DND-41 (cell line): Measurements from ENCODE around the gene USP8.

ENCODE experiments used
- ATAC-seq: fragments of 200-7000 bp; cut with Tn5 transposase; 3 replicates; pipeline ENCODE4 v1.9.1; 2021; ENCODE audit warnings: low read depth; ENCODE audit not compliant: insufficient read depth
- DNase-seq: peaks from one replicate; pipeline ENCODE4 v3.0.0-alpha.2; 2020
- H2AFZ ChIP-seq: 2 replicates; pipeline ENCODE4 v1.6.0; 2012; ENCODE audit warnings: low read depth, low read length
- H3K27ac ChIP-seq: 2 replicates; pipeline ENCODE4 v1.5.1; 2012; ENCODE audit warnings: low read length, inconsistent platforms
- H3K27me3 ChIP-seq: fragments of 200-600 bp; sonication (generic); 2 replicates; pipeline ENCODE4 v1.6.0; 2012; ENCODE audit warnings: low read length, mild to moderate bottlenecking, inconsistent platforms; ENCODE audit not compliant: insufficient read depth, poor library complexity
- H3K36me3 ChIP-seq: 2 replicates; pipeline ENCODE4 v1.5.1; 2012; ENCODE audit warnings: low read length, inconsistent platforms; ENCODE audit not compliant: insufficient read depth
- H3K4me1 ChIP-seq: 2 replicates; pipeline ENCODE4 v1.5.1; 2012; ENCODE audit warnings: mild to moderate bottlenecking, low read length; ENCODE audit not compliant: insufficient read depth
- H3K4me2 ChIP-seq: 2 replicates; pipeline ENCODE4 v1.6.0; 2012; ENCODE audit warnings: mild to moderate bottlenecking, moderate library complexity, low read length, inconsistent platforms; ENCODE audit not compliant: insufficient read depth
- H3K4me3 ChIP-seq, 2 experiments: fragments of 200-600 bp in 1 of 2; shearing (Covaris generic) in 1 of 2; 2 replicates each; pipeline ENCODE4 v1.5.1; 2012 to 2016; ENCODE audit warnings: inconsistent platforms in 2 of 2, low read length in 2 of 2, mild to moderate bottlenecking in 2 of 2, low read depth in 1 of 2, moderate library complexity in 1 of 2
- H3K79me2 ChIP-seq: 2 replicates; pipeline ENCODE4 v1.6.0; 2012; ENCODE audit warnings: low read length, inconsistent platforms; ENCODE audit not compliant: insufficient read depth
- H3K9ac ChIP-seq: 2 replicates; pipeline ENCODE4 v1.6.0; 2012; ENCODE audit warnings: low read depth, mild to moderate bottlenecking, inconsistent platforms, low read length, moderate library complexity
- H3K9me3 ChIP-seq: 2 replicates; pipeline ENCODE4 v1.5.1; 2012; ENCODE audit warnings: low read length, moderate library complexity, mild to moderate bottlenecking, inconsistent platforms; ENCODE audit not compliant: insufficient read depth, severe bottlenecking
- H4K20me1 ChIP-seq: 2 replicates; pipeline ENCODE4 v1.6.0; 2012; ENCODE audit warnings: low read length; ENCODE audit not compliant: insufficient read depth
- CTCF ChIP-seq: IDR thresholded peaks from 2 replicates; pipeline ENCODE4 v1.5.1; 2012; ENCODE audit warnings: borderline replicate concordance, low read length, moderate library complexity, mild to moderate bottlenecking; ENCODE audit not compliant: poor library complexity, severe bottlenecking; ENCODE audit errors: extremely low read depth
- EZH2 ChIP-seq: IDR thresholded peaks from 3 replicates; pipeline ENCODE4 v1.6.1; 2012; ENCODE audit warnings: borderline replicate concordance, low read depth, mild to moderate bottlenecking, moderate library complexity, low read length, inconsistent platforms; ENCODE audit not compliant: severe bottlenecking

The USP8 gene

GRCh38 chr15:50531163-50531562 lies 107.0 kb downstream of the USP8 start:
- Histone ChIP-seq H4K20me1 (no peaks in the 10 kb centered on the region), H3K4me2 (no peak overlapping the region), H3K36me3 (no peaks in the 10 kb centered on the region), H3K27ac (no peak overlapping the region), H3K27me3 (no peaks in the 10 kb centered on the region), H3K79me2 (no peaks in the 10 kb centered on the region), H2AFZ (no peak overlapping the region), H3K4me1 (no peaks in the 10 kb centered on the region), H3K9me3 (no peaks in the 10 kb centered on the region), H3K4me3 (no peak overlapping the region), H3K9ac (no peak overlapping the region)
- TF ChIP-seq EZH2 (no peak), CTCF (no peak)
- no peak for DNase-seq
- ATAC-seq, result no peak

GRCh38 chr15:50531766-50532165 lies 107.6 kb downstream of the USP8 start:
- Histone ChIP-seq H3K9ac (no peak overlapping the region), H2AFZ (no peak overlapping the region)

GRCh38 chr15:50542887-50543210 lies 118.6 kb downstream of the USP8 start:
- Histone ChIP-seq H4K20me1 (no peaks in the 10 kb centered on the region), H3K9me3 (no peaks in the 10 kb centered on the region), H3K27me3 (no peaks in the 10 kb centered on the region), H3K4me2 (no peak overlapping the region), H2AFZ (no peak overlapping the region), H3K79me2 (no peaks in the 10 kb centered on the region), H3K4me3 (no peak overlapping the region), H3K27ac (no peak overlapping the region), H3K9ac (no peak overlapping the region), H3K36me3 (no peaks in the 10 kb centered on the region), H3K4me1 (no peaks in the 10 kb centered on the region)
- DNase-seq, result no peak
- no peak for ATAC-seq
- TF ChIP-seq EZH2, result no peak
- no peak for TF ChIP-seq CTCF

More at GRCh38 chr15:50531766-50532165, 107.6 kb downstream of the USP8 start:
- ATAC-seq, result no peak
- H3K27me3 ChIP-seq, result no peaks in the 10 kb centered on the region
- no peaks in the 10 kb centered on the region for H3K79me2 ChIP-seq
- H4K20me1 ChIP-seq, result no peaks in the 10 kb centered on the region
- H3K4me1 ChIP-seq, result no peaks in the 10 kb centered on the region
- H3K4me2 ChIP-seq, result no peak overlapping the region
- DNase-seq, result no peak
- no peak overlapping the region for H3K4me3 ChIP-seq
- H3K27ac ChIP-seq, result no peak overlapping the region
- TF ChIP-seq CTCF, result no peak
- TF ChIP-seq EZH2, result no peak
- no peaks in the 10 kb centered on the region for H3K36me3 ChIP-seq
- H3K9me3 ChIP-seq, result no peaks in the 10 kb centered on the region

- no peak for ATAC-seq
- Histone ChIP-seq H3K36me3 (no peaks in the 10 kb centered on the region), H3K79me2 (no peaks in the 10 kb centered on the region), H3K4me1 (no peaks in the 10 kb centered on the region), H2AFZ (no peak overlapping the region), H3K9ac (no peak overlapping the region), H3K4me2 (no peak overlapping the region), H3K27ac (no peak overlapping the region), H3K4me3 (no peak overlapping the region), H3K9me3 (no peaks in the 10 kb centered on the region), H3K27me3 (no peaks in the 10 kb centered on the region), H4K20me1 (no peaks in the 10 kb centered on the region)
- no peak for TF ChIP-seq EZH2
- TF ChIP-seq CTCF, result no peak
- no peak for DNase-seq
Measured at GRCh38 chr15:50543556-50543955, 119.4 kb downstream of the USP8 start.
